ENCODE measurements around the gene MCUR1. TPM values are rescaled to one million over a fixed set of nuclear protein-coding genes. Genes with fewer than 3 reads are reported as not detected.
"Not testable (repeated sequence)": the region's sequence is repeated elsewhere in the genome, so short reads cannot be mapped to it uniquely, and the experiment has no call there.

The MCUR1 gene, protein sequence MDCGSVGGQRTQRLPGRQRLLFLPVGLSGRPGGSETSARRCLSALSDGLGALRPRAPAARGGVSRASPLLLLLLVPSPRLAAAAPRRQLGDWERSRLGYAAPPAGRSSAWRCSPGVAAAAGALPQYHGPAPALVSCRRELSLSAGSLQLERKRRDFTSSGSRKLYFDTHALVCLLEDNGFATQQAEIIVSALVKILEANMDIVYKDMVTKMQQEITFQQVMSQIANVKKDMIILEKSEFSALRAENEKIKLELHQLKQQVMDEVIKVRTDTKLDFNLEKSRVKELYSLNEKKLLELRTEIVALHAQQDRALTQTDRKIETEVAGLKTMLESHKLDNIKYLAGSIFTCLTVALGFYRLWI
- total RNA-seq, result 10 to 100 TPM; 27.7 to 31.1 TPM

DNA sequence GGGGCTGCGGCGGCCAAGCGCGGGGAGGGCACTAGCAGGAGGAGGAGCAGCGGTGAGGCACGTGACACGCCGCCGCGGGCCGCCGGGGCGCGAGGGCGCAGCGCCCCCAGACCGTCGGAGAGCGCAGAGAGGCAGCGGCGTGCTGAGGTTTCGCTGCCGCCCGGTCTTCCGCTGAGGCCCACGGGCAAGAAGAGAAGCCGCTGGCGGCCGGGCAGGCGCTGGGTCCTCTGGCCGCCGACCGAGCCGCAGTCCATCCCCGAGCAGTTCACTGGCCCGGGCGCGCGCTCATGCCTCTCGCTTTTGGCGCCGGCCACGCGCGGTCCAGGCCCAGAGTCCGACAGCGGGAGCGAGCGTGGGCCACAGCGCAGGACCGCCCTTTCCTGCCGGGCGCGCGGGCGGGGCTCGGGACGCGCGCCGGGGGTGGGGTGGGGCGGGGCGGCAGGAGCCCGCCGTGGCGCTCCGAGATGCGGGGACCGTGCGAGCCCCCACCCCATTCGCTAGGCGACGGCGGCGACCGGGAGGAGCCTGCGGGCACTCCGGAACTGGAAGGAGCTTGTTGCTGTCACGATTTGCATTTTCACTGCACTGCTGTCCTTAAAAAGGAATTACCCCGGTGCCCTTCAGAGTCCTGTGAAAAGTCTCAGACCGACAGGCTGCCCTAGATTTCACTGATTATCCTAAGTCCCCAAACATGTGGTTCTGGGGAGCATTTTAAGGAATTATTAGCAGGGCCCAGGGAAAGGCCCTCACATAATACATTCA, at the start of gene MCUR1:
Gene MCUR1 (minus strand): TSS at position 382 of the 762 bp plus-strand sequence. CDS start 128 bp downstream, at position 254.
- no peaks in the 10 kb centered on the region for H3K9me3 Mint-ChIP-seq (ENCODE audit: low read depth)
- peak; percentile 87 for ATAC-seq
- CTCF ChIA-PET, result interaction anchor here (1.0 to 4.1 kb wide), 5 partner anchors 12 to 239 kb away, joined by 3 to 22 read pairs (median 4); partner anchors contain the start of gene SIRT5
- peaks cover 3% of the 10 kb centered on the region for H3K36me3 Mint-ChIP-seq
- H3K4me1 Mint-ChIP-seq, result peaks cover 24% of the 10 kb centered on the region
- peaks cover 4% of the 10 kb centered on the region for H3K27me3 Mint-ChIP-seq
- peak within 1 kb of the TSS; percentile 82 for H3K27ac Mint-ChIP-seq
- peak within 1 kb of the TSS; percentile 86 for H3K4me3 Mint-ChIP-seq
- DNase-seq, result peak; percentile 89

DNA sequence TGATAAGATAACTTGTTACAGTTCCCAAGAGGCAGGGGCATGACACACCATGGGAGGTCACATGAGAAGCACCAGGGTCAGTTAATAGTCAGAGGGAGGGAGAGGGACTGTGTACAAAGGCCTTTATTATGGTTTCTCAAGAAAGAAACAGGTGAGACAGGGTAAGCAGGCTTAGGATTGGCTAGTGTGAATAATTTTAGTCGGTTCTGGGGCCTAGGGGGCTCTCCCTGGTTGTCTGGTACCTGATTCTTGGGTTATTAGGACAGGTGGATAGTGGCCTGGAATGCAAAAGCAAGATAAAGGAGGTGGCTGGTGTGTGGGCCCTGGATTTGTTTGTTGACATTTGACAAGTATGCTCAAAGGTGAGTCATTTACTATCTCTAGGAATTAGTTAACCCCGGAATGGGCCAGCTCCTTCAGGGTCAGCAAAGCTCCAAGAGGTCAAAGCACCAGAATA, 49.4 kb upstream of the MCUR1 start:
- Mint-ChIP-seq H3K4me1 (peaks cover 2% of the 10 kb centered on the region), H3K9me3 (ENCODE audit: low read depth) (peaks cover 3% of the 10 kb centered on the region), H3K36me3 (peaks cover 2% of the 10 kb centered on the region), H3K27me3 (peaks cover 59% of the 10 kb centered on the region), H3K4me3 (no peak overlapping the region), H3K27ac (no peak overlapping the region)
- ATAC-seq (no peak), DNase-seq (no peak)
- CTCF ChIA-PET, result interaction anchor here (0.6 kb wide), 1 partner anchor 82 kb away, joined by 3 read pairs; no protein-coding TSS in a partner anchor

DNA sequence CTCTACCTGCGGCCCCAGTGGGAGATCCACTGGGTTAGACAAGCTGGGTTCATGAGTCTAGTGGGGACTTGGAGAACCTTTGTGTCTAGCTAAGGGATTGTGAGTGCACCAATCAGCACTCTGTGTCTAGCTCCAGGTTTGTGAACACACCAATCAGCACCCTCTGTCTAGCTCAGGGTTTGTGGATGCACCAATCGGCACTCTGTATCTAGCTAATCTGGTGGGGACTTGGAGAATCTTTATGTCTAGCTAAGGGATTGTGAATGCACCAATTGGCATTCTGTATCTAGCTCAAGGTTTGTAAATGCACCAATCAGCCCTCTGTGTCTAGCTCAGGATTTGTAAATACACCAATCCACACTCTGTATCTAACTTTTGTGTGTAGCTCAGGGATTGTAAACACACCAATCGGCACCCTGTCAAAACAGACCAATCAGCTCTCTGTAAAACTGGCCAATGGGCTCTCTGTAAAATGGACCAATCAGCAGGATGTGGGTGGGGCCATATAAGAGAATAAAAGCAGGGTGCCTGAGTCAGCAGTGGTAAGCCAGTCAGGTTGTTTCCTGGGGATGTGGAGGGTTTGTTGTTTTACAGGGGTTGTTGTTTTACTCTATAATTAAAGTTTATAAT, 46.3 kb upstream of the MCUR1 start:
- CTCF ChIA-PET, result interaction anchor here (1.3 kb wide), 1 partner anchor 14 kb away, joined by 3 read pairs; no protein-coding TSS in a partner anchor
- ATAC-seq; H3K27ac Mint-ChIP-seq; DNase-seq; H3K4me1 Mint-ChIP-seq; H3K9me3 Mint-ChIP-seq (ENCODE audit: low read depth); H3K36me3 Mint-ChIP-seq; H3K4me3 Mint-ChIP-seq: not testable (repeated sequence)
- H3K27me3 Mint-ChIP-seq, result peaks cover 65% of the 10 kb centered on the region

DNA sequence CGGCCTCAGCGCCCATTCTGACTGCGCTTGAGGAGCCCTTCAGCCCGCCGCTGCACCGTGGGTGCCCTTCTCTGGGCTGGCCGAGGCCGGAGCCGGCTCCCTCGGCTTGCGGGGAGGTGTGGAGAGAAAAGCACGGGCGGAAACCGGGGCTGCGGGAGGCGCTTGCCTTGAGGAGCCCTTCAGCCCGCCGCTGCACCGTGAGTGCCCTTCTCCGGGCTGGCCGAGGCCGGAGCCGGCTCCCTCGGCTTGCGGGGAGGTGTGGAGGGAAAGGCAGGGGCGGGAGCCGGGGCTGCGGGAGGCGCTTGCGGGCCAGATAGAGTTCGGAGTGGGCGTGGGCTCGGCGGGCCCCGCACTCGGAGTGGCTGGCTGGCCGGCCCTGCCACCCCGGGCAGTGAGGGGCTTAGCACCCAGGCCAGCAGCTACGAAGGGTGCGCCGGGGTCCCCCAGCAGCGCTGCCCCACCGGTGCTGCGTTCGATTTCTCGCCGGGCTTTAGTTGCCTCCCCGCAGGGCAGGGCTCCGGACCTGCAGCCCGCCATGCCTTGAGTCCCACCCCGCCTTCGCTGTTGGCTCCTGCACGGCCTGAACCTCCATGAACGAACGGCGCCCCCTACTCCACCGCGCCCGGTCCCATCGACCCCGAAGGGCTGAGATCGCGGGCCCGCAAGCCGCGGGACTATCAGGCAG, 45.7 kb upstream of the MCUR1 start:
- Mint-ChIP-seq H3K36me3 (peaks cover 2% of the 10 kb centered on the region), H3K27ac (no peak overlapping the region), H3K9me3 (ENCODE audit: low read depth) (peaks cover 3% of the 10 kb centered on the region), H3K4me3 (no peak overlapping the region), H3K4me1 (peaks cover 2% of the 10 kb centered on the region), H3K27me3 (peaks cover 62% of the 10 kb centered on the region)
- CTCF ChIA-PET, result interaction anchor here (0.8 to 1.3 kb wide), 2 partner anchors 14 kb away, joined by 3 read pairs; no protein-coding TSS in a partner anchor
- ATAC-seq (no peak), DNase-seq (no peak)

DNA sequence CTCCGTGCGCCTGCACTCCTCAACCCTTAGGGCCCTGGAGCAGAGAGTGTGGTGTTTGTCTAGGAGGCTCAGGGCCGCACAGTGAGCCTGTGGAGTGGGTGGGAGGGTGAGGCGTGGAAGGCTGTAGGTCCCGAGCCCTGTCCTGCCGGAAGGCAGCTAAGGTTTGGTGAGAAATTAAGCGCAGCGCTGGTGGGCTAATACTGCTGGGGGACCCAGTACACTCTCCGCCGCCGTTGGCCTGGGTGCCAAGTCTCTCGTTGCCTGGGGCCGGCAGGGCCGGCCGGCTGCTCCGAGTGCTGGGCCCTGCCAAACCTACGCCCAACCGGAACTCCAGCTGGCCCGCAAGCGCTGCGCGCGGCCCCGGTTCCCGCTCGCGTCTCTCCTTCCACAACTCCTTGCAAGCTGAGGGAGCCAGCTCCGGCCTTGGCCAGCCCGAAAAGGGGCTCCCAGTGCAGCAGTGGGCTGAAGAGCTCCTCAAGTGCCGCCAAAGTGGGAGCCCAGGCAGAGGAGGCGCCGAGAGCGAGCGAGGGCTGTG, 40.4 kb upstream of the MCUR1 start:
- H3K4me1 Mint-ChIP-seq, result no peaks in the 10 kb centered on the region
- no peaks in the 10 kb centered on the region for H3K9me3 Mint-ChIP-seq (ENCODE audit: low read depth)
- no peak overlapping the region for H3K27ac Mint-ChIP-seq
- H3K4me3 Mint-ChIP-seq, result no peak overlapping the region
- no peak for ATAC-seq
- no peaks in the 10 kb centered on the region for H3K36me3 Mint-ChIP-seq
- DNase-seq, result no peak
- CTCF ChIA-PET, result no interaction called here
- H3K27me3 Mint-ChIP-seq, result peaks cover 37% of the 10 kb centered on the region

DNA sequence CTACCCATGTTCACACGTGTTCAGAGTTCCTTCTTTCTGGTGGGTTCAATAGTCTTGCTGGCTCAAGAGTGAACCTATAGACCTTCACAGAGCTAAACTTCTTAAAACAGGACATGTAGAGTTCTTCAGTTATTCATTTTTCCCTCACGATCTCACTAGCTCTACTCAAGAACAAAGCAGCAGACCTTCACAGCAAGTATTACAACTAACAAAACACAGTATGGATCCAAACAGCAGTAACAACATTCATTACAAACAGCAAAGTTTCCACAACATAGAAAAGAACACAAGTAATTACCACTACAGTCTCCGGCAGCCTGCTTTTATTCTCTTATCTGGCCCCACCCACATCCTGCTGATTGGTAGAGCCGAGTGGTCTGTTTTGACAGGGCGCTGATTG, 39.5 kb upstream of the MCUR1 start:
- CTCF ChIA-PET, result interaction anchor here (1.2 kb wide), 1 partner anchor 13 kb away, joined by 3 read pairs; no protein-coding TSS in a partner anchor
- Mint-ChIP-seq H3K27ac (no peak overlapping the region), H3K4me1 (no peaks in the 10 kb centered on the region), H3K27me3 (peaks cover 29% of the 10 kb centered on the region), H3K36me3 (no peaks in the 10 kb centered on the region), H3K4me3 (no peak overlapping the region), H3K9me3 (ENCODE audit: low read depth) (no peaks in the 10 kb centered on the region)
- DNase-seq, result no peak
- ATAC-seq, result no peak

DNA sequence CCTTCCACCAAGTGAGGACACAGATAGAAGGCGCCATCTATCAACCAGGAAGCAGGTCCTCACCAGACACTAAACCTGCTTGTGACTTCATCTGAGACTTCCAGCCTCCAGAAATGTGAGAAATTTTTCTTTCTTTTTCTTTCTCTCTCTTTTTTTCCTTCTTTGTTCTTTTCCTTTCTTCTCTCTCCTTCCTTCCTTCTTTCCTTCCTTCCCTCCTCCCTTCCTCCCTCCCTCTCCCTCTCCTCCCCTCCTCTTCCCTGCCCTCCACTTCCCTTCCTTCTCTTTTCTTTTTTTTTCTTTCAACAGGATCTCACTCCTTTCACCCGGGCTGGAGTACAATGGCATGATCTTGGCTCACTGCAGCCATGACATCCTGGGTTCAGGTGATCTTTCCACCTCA, 37.4 kb upstream of the MCUR1 start:
- DNase-seq (no peak), ATAC-seq (no peak)
- Mint-ChIP-seq H3K4me3 (no peak overlapping the region), H3K27me3 (peaks cover 25% of the 10 kb centered on the region), H3K36me3 (no peaks in the 10 kb centered on the region), H3K9me3 (ENCODE audit: low read depth) (no peaks in the 10 kb centered on the region), H3K27ac (no peak overlapping the region), H3K4me1 (no peaks in the 10 kb centered on the region)
- CTCF ChIA-PET, result no interaction called here

DNA sequence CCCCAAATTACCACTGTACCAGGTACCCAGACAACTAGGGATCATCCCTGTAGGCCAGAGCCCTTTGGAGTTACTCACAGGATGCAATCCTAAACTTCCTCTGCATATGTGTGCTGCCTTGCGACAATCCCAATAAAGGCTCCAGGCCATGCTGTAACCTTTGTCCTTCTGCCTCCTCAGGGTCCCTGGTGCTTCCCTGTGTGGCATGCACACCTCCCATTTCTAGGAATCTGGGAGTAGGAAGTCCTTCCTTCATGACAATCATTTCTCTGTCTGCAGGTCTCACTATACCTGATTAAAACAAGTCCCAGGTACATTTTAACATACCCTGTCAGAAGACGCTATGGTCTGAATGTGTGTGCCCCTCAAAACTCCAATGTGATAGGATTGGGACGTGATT, 37.0 kb upstream of the MCUR1 start:
- CTCF ChIA-PET, result no interaction called here
- no peaks in the 10 kb centered on the region for H3K36me3 Mint-ChIP-seq
- H3K27ac Mint-ChIP-seq, result no peak overlapping the region
- no peak overlapping the region for H3K4me3 Mint-ChIP-seq
- ATAC-seq (no peak), DNase-seq (no peak)
- H3K9me3 Mint-ChIP-seq (ENCODE audit: low read depth), result no peaks in the 10 kb centered on the region
- peaks cover 20% of the 10 kb centered on the region for H3K27me3 Mint-ChIP-seq
- H3K4me1 Mint-ChIP-seq, result no peaks in the 10 kb centered on the region

DNA sequence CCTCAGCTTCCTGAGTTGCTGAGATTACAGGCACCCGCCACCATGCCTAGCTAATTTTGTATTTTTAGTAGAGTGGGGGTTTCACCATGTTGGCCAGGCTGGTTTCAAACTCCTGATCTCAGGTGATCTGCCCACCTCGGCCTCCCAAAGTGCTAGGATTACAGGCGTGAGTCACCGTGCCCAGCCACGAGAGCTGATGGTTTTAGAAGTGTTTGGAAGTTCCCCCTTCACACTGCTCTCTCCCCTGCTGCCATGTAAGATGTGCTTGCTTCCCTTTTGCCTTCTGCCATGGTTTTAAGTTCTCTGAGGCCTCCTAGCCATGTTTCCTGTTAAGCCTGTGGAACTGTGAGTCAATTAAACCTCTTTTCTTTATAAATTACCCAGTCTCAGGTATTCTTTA, 36.3 kb upstream of the MCUR1 start:
- CTCF ChIA-PET; ATAC-seq; H3K4me3 Mint-ChIP-seq; H3K36me3 Mint-ChIP-seq; H3K27ac Mint-ChIP-seq; H3K9me3 Mint-ChIP-seq (ENCODE audit: low read depth); DNase-seq; H3K4me1 Mint-ChIP-seq: not testable (repeated sequence)
- H3K27me3 Mint-ChIP-seq, result peaks cover 20% of the 10 kb centered on the region

DNA sequence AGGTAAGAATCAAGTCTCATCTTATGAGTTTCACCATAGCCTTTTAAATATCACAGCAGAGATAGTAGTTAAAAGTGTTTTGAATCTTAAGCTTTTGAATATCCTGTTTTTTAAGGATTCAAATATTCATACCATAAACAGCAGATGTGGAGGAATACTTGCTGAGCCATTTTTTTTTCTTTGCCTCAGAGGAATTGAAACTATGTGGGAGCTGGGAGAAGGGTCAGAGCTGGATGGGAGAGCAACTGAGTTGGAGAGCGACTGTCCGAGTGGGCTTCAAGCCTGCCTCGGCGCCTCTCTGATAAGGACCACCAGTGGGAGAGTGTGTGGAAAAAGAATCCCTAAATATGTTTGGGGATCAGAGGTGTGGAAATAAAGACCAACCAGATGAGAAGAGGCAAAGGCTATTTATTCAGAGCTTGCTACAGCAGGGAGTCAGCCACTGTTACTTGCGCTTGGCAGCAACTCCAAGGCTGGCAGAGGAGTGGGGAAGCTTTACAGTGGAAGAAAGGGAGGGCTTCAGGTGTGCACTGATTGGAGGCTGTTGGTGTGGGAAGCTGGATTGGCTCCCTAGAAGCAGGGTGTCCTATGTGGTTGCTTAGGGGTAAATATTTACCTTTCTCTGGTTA, 34.3 kb upstream of the MCUR1 start:
- Mint-ChIP-seq H3K36me3 (no peaks in the 10 kb centered on the region), H3K27ac (no peak overlapping the region), H3K4me3 (no peak overlapping the region), H3K4me1 (no peaks in the 10 kb centered on the region), H3K27me3 (peaks cover 20% of the 10 kb centered on the region), H3K9me3 (ENCODE audit: low read depth) (no peaks in the 10 kb centered on the region)
- DNase-seq, result no peak
- CTCF ChIA-PET, result interaction anchor here (1.0 kb wide), 1 partner anchor 299 kb away, joined by 4 read pairs; no protein-coding TSS in a partner anchor
- ATAC-seq, result no peak

DNA sequence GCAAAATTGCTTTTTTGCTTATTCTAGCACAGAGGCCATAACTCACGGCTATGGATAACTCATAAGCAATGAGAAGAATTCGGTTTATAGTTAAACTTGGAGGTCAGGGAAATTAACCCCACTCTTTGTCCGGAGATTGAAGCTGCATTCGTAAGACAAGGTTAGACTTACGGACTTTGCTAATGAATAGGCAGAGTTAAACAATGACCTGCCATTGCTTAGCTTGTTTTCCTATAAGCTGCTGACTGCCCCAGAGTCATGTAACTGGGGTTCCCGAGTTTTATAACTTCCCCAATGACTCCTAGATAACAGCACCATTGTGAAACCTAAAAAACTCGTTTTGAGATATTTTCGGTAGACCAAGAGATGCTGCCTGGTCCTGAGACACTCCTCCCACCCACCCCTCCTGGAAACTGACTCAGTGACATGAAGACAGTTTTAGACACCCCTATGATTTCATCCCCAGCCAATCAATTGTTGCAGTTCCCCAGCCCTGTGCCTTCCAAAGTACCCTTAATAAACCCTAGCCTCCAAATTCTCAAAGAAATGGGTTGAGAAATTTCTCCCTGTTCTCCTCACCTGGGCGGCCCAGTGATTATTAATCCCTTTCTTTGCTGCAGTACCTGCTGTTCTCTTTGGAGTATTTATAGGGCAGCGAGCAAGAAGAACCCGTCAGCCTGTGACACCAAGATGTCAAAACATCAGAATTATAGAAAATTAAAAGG, 33.1 kb upstream of the MCUR1 start:
- Mint-ChIP-seq H3K27me3 (peaks cover 13% of the 10 kb centered on the region), H3K36me3 (no peaks in the 10 kb centered on the region), H3K9me3 (ENCODE audit: low read depth) (no peaks in the 10 kb centered on the region), H3K4me3 (no peak overlapping the region), H3K4me1 (no peaks in the 10 kb centered on the region), H3K27ac (no peak overlapping the region)
- ATAC-seq (no peak), DNase-seq (no peak)
- CTCF ChIA-PET, result no interaction called here

DNA sequence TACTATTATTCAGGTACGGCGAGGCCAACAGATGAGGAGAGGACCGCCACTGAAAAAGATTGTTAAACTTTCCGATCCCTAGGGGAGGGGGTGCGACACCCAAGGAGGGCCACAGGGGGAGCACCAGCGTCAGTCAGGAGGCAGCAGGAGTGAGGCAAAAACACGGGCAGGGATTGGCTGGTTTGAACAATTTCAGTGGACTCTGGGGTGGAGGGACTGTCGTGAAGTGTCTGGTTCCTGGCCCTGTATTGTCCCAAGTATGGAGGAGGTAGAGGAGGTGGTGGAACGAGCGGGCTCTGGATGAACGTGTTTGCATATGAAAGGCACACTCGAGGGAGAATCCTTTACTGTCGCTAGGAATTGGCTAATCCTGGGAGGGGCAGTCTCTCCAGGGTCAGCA, 32.5 kb upstream of the MCUR1 start:
- CTCF ChIA-PET, result no interaction called here
- no peaks in the 10 kb centered on the region for H3K36me3 Mint-ChIP-seq
- H3K4me3 Mint-ChIP-seq, result no peak overlapping the region
- peaks cover 13% of the 10 kb centered on the region for H3K27me3 Mint-ChIP-seq
- no peaks in the 10 kb centered on the region for H3K9me3 Mint-ChIP-seq (ENCODE audit: low read depth)
- H3K27ac Mint-ChIP-seq, result no peak overlapping the region
- peaks cover under 1% of the 10 kb centered on the region for H3K4me1 Mint-ChIP-seq
- ATAC-seq (no peak), DNase-seq (no peak)

All from activated CD8-positive, alpha-beta memory T cell treated with anti-CD3 and anti-CD28 coated beads, Interleukin-2, amount 10 ng/mL, durations not matched to agents 7 days and 5 days (primary cell).